ENCODE measurements around the gene SPINT3. TPM values are rescaled to one million over a fixed set of nuclear protein-coding genes. Genes with fewer than 3 reads are reported as not detected.

SPINT3 gene
- total and polyA plus RNA-seq, 10 of the 15 experiments (the other 5 are each of a cell fraction or from before 2014, with no cell fraction given) = not detected

DNA sequence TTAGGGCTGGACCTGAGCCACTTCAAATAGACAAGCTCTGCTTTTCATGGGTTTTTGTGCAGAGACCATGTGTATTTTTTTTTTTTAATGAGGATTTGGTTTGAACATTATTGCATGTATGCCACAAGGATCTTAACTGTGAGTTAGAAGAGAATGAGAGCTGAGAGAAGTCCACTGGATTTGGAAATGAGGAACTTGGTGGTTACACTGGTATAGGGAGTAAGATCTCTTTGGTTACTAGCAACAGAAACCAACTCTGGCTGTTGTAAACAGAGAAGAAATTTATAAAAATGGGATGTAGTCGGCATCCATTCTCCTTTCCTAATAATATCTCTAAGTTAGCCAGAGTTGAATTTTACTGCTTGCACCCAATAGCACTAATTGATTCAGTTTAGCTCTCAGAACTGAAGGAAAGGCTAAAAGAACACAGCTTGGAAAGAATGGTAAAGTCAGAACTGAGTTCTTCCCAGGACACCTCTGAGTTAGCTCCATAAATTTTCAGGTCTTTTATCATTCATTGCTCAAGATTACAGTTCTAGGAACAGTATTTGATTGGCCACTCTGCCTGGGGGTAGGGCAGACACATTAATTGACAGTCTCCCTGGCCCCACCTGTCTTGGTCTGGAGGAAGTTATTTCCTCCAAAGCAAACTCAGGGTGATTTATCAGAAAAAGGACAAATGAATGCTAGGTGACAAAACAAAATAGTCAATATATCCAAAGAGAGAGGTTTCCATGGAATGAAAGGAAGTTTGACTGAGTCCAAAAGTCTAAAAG is 49.7 kb downstream of the SPINT3 start:
- no peak overlapping the region for H3K27ac ChIP-seq (ENCODE audit: control insufficient read depth, insufficient read depth)

More for the DNA sequence above, 49.7 kb downstream of the SPINT3 start:
- no peaks in the 10 kb centered on the region for H4K20me1 ChIP-seq (ENCODE audit: control insufficient read depth, insufficient read depth)
- WGBS (ENCODE audit: insufficient coverage, insufficient replicate concordance, low lambda C conversion rate, missing lambda C conversion rate) = 0% methylated on average over 1 of the region's 1 CpG
- peaks cover 7% of the 10 kb centered on the region for H3K4me1 ChIP-seq (ENCODE audit: control insufficient read depth, insufficient read depth, low read length)
- no peaks in the 10 kb centered on the region for H3K79me2 ChIP-seq (ENCODE audit: control insufficient read depth, insufficient read depth, low read length)
- intact Hi-C loops (cut with micrococcal nuclease; ENCODE audit: unreplicated experiment) (no loop called here), in situ Hi-C loops (cut with MboI) (no loop called here)
- H3K4me3 ChIP-seq = no peak overlapping the region
- ChIA-PET POLR2A (interaction anchor here (0.5 kb wide), 1 partner anchor 120 kb away, joined by 5 read pairs; no protein-coding TSS in a partner anchor), RAD21 (ENCODE audit: unreplicated experiment) (interaction anchor here (1.6 kb wide), 1 partner anchor 305 kb away, joined by 7 read pairs; no protein-coding TSS in a partner anchor), SMC1A (ENCODE audit: uncharacterized antibody, unreplicated experiment) (interaction anchor here (1.0 to 1.5 kb wide), 2 partner anchors 12 to 305 kb away, joined by 4 to 9 read pairs; no protein-coding TSS in a partner anchor), CTCF (interaction anchor here (0.6 to 2.2 kb wide), 6 partner anchors 13 to 549 kb away, joined by 3 to 9 read pairs (median 4); partner anchors contain the start of gene SYS1)
- ATAC-seq (no peak), FAIRE-seq (no peak), DNase-seq (ENCODE audit: low read depth, low spot score) (no peak)
- H3K9ac ChIP-seq (ENCODE audit: control insufficient read depth, insufficient read depth, low read length) = no peak overlapping the region
- no TSS peak for BruUV-seq (replicated peaks)
- no peak overlapping the region for H3K4me2 ChIP-seq (ENCODE audit: control insufficient read depth, insufficient read depth)
- no peaks in the 10 kb centered on the region for H3K36me3 ChIP-seq (ENCODE audit: control insufficient read depth in 2 of 2, insufficient read depth in 2 of 2, low read length in 1 of 2)
- TF ChIP-seq IKZF2 (IDR thresholded peaks at IDR 0.05) = no peak
- TF ChIP-seq CEBPB (IDR thresholded peaks at IDR 0.05; ENCODE audit: borderline replicate concordance in 1 of 2, low read depth in 2 of 2, low read length in 2 of 2) = no peak
- no peak for TF ChIP-seq NR2C2 (IDR thresholded peaks at IDR 0.05; ENCODE audit: borderline replicate concordance, control insufficient read depth, insufficient read length, low read depth)
- TF ChIP-seq ZNF217 (IDR thresholded peaks at IDR 0.05) = no peak
- no peak for TF ChIP-seq ZBED1 (IDR thresholded peaks at IDR 0.05; ENCODE audit: borderline replicate concordance)
- TF ChIP-seq NFYB (IDR thresholded peaks at IDR 0.05; ENCODE audit: insufficient read depth, low read depth, low read length) = no peak
- TF ChIP-seq, protein P1, sequence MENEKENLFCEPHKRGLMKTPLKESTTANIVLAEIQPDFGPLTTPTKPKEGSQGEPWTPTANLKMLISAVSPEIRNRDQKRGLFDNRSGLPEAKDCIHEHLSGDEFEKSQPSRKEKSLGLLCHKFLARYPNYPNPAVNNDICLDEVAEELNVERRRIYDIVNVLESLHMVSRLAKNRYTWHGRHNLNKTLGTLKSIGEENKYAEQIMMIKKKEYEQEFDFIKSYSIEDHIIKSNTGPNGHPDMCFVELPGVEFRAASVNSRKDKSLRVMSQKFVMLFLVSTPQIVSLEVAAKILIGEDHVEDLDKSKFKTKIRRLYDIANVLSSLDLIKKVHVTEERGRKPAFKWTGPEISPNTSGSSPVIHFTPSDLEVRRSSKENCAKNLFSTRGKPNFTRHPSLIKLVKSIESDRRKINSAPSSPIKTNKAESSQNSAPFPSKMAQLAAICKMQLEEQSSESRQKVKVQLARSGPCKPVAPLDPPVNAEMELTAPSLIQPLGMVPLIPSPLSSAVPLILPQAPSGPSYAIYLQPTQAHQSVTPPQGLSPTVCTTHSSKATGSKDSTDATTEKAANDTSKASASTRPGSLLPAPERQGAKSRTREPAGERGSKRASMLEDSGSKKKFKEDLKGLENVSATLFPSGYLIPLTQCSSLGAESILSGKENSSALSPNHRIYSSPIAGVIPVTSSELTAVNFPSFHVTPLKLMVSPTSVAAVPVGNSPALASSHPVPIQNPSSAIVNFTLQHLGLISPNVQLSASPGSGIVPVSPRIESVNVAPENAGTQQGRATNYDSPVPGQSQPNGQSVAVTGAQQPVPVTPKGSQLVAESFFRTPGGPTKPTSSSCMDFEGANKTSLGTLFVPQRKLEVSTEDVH (IDR thresholded peaks at IDR 0.05; ENCODE audit: low read depth, partially characterized antibody) = no peak
- TF ChIP-seq SREBF1 (IDR thresholded peaks at IDR 0.05; ENCODE audit: low read length) = no peak
- TF ChIP-seq, protein P2, sequence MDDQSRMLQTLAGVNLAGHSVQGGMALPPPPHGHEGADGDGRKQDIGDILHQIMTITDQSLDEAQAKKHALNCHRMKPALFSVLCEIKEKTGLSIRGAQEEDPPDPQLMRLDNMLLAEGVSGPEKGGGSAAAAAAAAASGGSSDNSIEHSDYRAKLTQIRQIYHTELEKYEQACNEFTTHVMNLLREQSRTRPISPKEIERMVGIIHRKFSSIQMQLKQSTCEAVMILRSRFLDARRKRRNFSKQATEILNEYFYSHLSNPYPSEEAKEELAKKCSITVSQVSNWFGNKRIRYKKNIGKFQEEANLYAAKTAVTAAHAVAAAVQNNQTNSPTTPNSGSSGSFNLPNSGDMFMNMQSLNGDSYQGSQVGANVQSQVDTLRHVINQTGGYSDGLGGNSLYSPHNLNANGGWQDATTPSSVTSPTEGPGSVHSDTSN (IDR thresholded peaks at IDR 0.05; ENCODE audit: insufficient replicate concordance, low read depth, low read length) = no peak
- H3K9me3 ChIP-seq (replicated peaks; ENCODE audit: control insufficient read depth, insufficient read depth, low read length) = no peaks in the 10 kb centered on the region
- peaks cover 7 to 33% of the 10 kb centered on the region in 2 experiments for H3K27me3 ChIP-seq (replicated peaks in 1 of 2; ENCODE audit: control insufficient read depth in 2 of 2, insufficient read depth in 2 of 2, low read length in 1 of 2)
- H2AFZ ChIP-seq (ENCODE audit: control insufficient read depth, low read depth, low read length) = no peak overlapping the region

All from GM12878 (cell line).